Left lung (tissue), 10 donors: ENCODE data around the gene RBKS. TPM values are rescaled to one million over a fixed set of nuclear protein-coding genes. Genes with fewer than 3 reads are reported as not detected.

ENCODE experiments used
- ATAC-seq: fragments of 200-7000 bp; cut with Tn5 transposase; one replicate; pipeline ENCODE4 v1.9.1; 2020; ENCODE audit warnings: moderate library complexity
- DNase-seq, 4 donors: peaks; one replicate each; pipeline ENCODE4 v3.0.0-alpha.2; 2013 to 2020
- H3K27ac ChIP-seq, 2 donors: fragments of 200-600 bp; sonication (generic) in 1 of 2; one replicate each; pipeline versions ENCODE4 v1.5.0 to v1.8.0; 2020 to 2021
- H3K27me3 ChIP-seq, 2 donors: fragments of 200-600 bp; sonication (generic) in 1 of 2; one replicate each; pipeline versions ENCODE4 v1.5.0 to v1.8.0; 2020 to 2021
- H3K36me3 ChIP-seq, 2 donors: fragments of 200-600 bp; sonication (generic) in 1 of 2; one replicate each; pipeline versions ENCODE4 v1.5.0 to v1.8.0; 2020 to 2021
- H3K4me1 ChIP-seq, 2 donors: fragments of 200-600 bp; one replicate each; pipeline ENCODE4 v1.8.0; 2021
- H3K4me3 ChIP-seq, 2 donors: fragments of 200-600 bp; sonication (generic) in 1 of 2; one replicate each; pipeline versions ENCODE4 v1.5.0 to v1.8.0; 2020 to 2021; ENCODE audit warnings: mild to moderate bottlenecking in 1 of 2
- H3K9me3 ChIP-seq, 2 donors: fragments of 200-600 bp; sonication (generic) in 1 of 2; one replicate each; pipeline versions ENCODE4 v1.5.0 to v1.8.0; 2020 to 2021
- intact Hi-C, 2 donors: fragments of 100-400 bp; cut with DNase I; formaldehyde crosslinking; loops; one replicate each; pipeline versions ENCODE4 v1.11.2 to v1.14.2; 2022
- polyA plus RNA-seq, 6 donors: library from polyadenylated mRNA; unstranded; fragments of 120-200 nt; gene quantifications; one replicate each; pipeline ENCODE4 v1.2.1, GENCODE V29; 2013; ENCODE audit not compliant: insufficient read length in 6 of 6
- total RNA-seq, 2 donors: library from RNA; stranded (reverse); fragmentation: NEBNext Ultra II Directional; extraction: Animal tissue kit (Norgen Biotek cat#: 25700); gene quantifications; one replicate each; pipeline ENCODE4 v1.2.1, GENCODE V29; 2021
- TF ChIP-seq, protein P1 (sequence below), 2 donors: fragments of 200-600 bp; sonication (generic) in 1 of 2; IDR thresholded peaks; one replicate each; pipeline versions ENCODE4 v1.5.0 to v1.8.0; 2021; ENCODE audit warnings: antibody characterized with exemption in 2 of 2
- donor health status: DM: no; HTN: yes; CAD: no.
- donor health status: DM: no; HTN: no; CAD: no.

The RBKS gene
- total and polyA plus RNA-seq, 8 donors = 2.0 to 4.0 (median 2.6) TPM

DNA sequence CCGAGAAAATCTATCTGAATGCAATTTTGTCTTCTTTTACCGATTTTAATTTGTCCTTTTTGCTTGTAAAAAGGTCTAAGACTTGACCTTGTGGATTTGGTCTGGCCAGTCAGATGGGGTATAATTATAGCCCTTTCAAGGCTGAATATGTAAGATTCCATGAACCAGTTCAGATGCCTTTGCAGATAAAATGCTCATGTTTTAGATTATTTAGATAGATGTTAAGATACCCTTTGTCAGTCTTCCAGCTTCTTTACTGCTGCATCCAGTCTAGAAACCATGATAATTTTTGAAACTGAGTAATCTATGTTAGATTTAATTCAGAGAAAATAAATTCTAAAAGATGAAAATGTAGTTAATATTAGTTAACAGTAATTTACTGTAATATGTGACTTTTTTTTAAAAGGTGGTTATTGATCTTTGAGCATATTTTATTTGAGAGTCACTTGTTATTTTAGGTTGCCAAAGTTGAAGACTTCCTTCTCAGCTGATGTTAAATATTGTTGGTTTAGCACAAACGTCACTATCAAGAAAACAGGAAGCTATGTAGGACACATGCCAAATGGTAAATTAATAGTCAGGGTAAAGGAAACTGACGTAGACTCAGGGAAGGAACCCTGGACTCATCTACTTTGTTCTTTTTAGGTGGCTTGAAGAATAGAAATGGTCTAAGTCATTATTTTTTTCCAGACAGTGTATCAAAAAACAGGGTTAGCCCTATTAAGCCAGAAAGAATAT, 30.1 kb upstream of the RBKS start:
- intact Hi-C loops = no loop called here
- H3K4me1 ChIP-seq = peaks cover 12 to 36% of the 10 kb centered on the region in 2 donors
- H3K27me3 ChIP-seq = no peaks in the 10 kb centered on the region
- H3K36me3 ChIP-seq = no peaks in the 10 kb centered on the region
- peak overlapping the region; percentile 15 to 75 for H3K27ac ChIP-seq
- peak; percentile 62 for ATAC-seq
- peak in 1 of 4 donors; percentile 37 for DNase-seq
- TF ChIP-seq, protein P1, sequence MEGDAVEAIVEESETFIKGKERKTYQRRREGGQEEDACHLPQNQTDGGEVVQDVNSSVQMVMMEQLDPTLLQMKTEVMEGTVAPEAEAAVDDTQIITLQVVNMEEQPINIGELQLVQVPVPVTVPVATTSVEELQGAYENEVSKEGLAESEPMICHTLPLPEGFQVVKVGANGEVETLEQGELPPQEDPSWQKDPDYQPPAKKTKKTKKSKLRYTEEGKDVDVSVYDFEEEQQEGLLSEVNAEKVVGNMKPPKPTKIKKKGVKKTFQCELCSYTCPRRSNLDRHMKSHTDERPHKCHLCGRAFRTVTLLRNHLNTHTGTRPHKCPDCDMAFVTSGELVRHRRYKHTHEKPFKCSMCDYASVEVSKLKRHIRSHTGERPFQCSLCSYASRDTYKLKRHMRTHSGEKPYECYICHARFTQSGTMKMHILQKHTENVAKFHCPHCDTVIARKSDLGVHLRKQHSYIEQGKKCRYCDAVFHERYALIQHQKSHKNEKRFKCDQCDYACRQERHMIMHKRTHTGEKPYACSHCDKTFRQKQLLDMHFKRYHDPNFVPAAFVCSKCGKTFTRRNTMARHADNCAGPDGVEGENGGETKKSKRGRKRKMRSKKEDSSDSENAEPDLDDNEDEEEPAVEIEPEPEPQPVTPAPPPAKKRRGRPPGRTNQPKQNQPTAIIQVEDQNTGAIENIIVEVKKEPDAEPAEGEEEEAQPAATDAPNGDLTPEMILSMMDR (IDR thresholded peaks at IDR 0.05) = no peak
- H3K9me3 ChIP-seq = no peaks in the 10 kb centered on the region
- no peak overlapping the region for H3K4me3 ChIP-seq

DNA sequence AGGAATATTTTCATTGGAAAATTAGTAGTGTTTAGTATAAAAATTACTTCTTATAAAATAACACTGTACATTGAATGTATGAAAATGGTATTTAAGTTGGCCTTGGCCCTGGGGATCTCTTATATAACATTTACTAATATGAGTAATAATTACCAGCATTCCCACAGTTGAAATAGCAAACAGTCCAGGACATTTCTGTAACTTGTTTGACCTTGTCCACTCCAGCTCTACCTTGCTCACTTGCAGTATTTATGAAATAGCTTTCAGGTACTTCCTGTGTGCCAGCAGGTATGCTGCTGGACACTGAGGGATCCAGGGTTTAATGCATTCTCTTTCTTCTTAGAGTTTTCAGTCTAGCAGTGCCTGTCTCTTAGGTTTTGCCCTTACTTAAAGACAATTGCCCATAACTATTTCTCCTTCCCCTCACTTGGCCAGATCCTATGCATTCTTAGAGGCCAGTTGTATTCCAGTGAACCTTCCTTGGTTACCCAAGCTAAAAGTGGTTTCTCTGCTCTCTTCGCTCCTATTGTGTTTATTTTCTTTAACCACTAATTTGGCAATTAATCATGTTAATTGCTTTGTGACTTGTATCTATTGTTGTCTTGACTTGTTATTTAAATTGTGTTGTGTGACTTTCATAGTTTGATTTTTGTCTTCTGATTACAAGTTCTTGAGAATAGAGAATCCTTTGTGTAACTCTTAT, 26.3 kb upstream of the RBKS start:
- peak overlapping the region; percentile 2 to 33 for H3K27ac ChIP-seq
- TF ChIP-seq, protein P1 (IDR thresholded peaks at IDR 0.05) = no peak
- DNase-seq = no peak

DNA sequence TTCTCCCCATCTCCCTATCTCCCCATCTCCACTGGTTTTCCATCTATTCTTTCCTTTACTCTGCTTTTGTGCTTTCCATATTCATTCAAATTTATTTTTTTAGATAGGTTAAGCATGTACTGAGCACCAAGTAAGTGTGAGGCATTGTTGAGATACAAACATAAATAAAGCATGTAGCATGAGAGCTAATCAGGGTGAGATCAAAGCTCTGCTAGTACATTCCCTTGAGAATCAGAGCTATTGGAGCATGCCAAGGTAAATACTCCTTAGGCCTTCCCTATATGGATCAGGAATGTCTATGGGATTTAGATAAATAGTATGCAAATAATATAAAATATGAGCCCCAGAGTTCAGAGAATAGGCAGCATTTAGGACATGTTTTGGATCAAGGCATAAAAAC, 25.7 kb upstream of the RBKS start:
- intact Hi-C loops = no loop called here

More for the DNA sequence above, 26.3 kb upstream of the RBKS start:
- intact Hi-C loops = no loop called here
- ATAC-seq = peak; percentile 89
- H3K4me3 ChIP-seq = no peak overlapping the region
- H3K27me3 ChIP-seq = no peaks in the 10 kb centered on the region
- H3K36me3 ChIP-seq = no peaks in the 10 kb centered on the region
- H3K9me3 ChIP-seq = no peaks in the 10 kb centered on the region
- H3K4me1 ChIP-seq = peaks cover 18 to 44% of the 10 kb centered on the region in 2 donors

DNA sequence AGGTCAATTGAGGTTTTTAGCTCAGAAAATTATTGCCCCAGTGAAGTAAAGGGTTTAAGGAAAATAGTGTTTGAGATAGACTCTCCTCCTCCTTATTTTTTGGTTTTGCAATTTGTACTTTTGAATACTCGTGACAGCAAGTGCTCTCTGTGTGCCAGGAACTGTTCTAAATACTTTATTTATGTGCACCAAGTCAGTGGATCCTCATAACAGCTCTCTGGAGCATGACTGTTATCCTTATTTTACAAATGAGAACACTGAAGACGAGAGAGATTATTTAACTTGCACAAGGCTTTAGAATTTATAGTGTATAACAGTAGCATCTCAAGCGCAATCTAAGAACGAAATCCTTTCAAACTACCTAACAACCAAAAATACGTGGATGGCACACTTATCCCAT, 25.0 kb upstream of the RBKS start:
- Histone ChIP-seq H3K4me3 (no peak overlapping the region), H3K36me3 (no peaks in the 10 kb centered on the region), H3K9me3 (no peaks in the 10 kb centered on the region), H3K27ac (peak overlapping the region; percentile 2 to 33), H3K27me3 (no peaks in the 10 kb centered on the region), H3K4me1 (peaks cover 18 to 35% of the 10 kb centered on the region in 2 donors)
- intact Hi-C loops = no loop called here
- TF ChIP-seq, protein P1 (IDR thresholded peaks at IDR 0.05) = no peak
- DNase-seq (no peak), ATAC-seq (peak; percentile 51)

More for the DNA sequence above, 25.7 kb upstream of the RBKS start:
- Histone ChIP-seq H3K4me1 (peaks cover 18 to 42% of the 10 kb centered on the region in 2 donors), H3K27ac (peak overlapping the region; percentile 2 to 33), H3K36me3 (no peaks in the 10 kb centered on the region), H3K4me3 (no peak overlapping the region), H3K27me3 (no peaks in the 10 kb centered on the region), H3K9me3 (no peaks in the 10 kb centered on the region)
- ATAC-seq (peak; percentile 38), DNase-seq (no peak)
- TF ChIP-seq, protein P1 (IDR thresholded peaks at IDR 0.05) = no peak

DNA sequence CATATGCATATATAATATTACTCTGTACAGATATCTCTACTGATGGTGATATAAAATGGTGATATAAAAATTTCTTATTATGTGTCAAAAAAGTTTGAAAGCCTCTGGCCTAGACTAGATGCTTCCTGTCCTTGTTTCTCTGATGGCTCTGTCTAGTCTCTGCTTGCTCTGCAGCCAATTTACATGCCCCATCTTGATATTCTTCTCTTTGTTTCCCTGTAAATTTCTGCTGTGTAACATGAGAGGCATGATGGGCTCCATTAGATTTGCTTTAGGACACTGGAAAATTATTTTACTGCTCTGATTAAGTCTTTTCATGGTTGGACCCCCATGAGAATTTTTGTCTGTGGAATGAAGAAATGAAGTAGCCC, 24.6 kb upstream of the RBKS start:
- TF ChIP-seq, protein P1 (IDR thresholded peaks at IDR 0.05) = no peak
- intact Hi-C loops = no loop called here
- no peaks in the 10 kb centered on the region for H3K27me3 ChIP-seq
- H3K36me3 ChIP-seq = no peaks in the 10 kb centered on the region
- DNase-seq (no peak), ATAC-seq (no peak)
- H3K4me3 ChIP-seq = no peak overlapping the region
- H3K9me3 ChIP-seq = no peaks in the 10 kb centered on the region
- H3K4me1 ChIP-seq = peaks cover 16 to 31% of the 10 kb centered on the region in 2 donors
- H3K27ac ChIP-seq = peak overlapping the region; percentile 2 to 10
